Mammary epithelial cell (primary cell): ENCODE data around the gene PLXNA1.

ENCODE experiments used
- EZH2 ChIP-seq: IDR thresholded peaks from 2 replicates; pipeline ENCODE4 v1.6.1; 2012; ENCODE audit warnings: low read length, inconsistent platforms, borderline replicate concordance
- TF ChIP-seq, protein P1 (sequence below), 2 donors: IDR thresholded peaks in 1 of 2; conservative IDR thresholded peaks in 1 of 2; 2 replicates each; pipeline ENCODE4 v1.5.1; 2011 to 2012; ENCODE audit warnings: inconsistent platforms in 2 of 2, low read length in 2 of 2, mild to moderate bottlenecking in 2 of 2, control low read depth in 1 of 2, low read depth in 1 of 2; ENCODE audit not compliant: insufficient read depth in 1 of 2; ENCODE audit errors: extremely low read depth in 1 of 2

GRCh38 chr3:126985132-126985985, 2.4 kb downstream of the PLXNA1 start:
- TF ChIP-seq, protein P1, sequence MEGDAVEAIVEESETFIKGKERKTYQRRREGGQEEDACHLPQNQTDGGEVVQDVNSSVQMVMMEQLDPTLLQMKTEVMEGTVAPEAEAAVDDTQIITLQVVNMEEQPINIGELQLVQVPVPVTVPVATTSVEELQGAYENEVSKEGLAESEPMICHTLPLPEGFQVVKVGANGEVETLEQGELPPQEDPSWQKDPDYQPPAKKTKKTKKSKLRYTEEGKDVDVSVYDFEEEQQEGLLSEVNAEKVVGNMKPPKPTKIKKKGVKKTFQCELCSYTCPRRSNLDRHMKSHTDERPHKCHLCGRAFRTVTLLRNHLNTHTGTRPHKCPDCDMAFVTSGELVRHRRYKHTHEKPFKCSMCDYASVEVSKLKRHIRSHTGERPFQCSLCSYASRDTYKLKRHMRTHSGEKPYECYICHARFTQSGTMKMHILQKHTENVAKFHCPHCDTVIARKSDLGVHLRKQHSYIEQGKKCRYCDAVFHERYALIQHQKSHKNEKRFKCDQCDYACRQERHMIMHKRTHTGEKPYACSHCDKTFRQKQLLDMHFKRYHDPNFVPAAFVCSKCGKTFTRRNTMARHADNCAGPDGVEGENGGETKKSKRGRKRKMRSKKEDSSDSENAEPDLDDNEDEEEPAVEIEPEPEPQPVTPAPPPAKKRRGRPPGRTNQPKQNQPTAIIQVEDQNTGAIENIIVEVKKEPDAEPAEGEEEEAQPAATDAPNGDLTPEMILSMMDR (conservative IDR thresholded peaks at IDR 0.05 in 1 of 2, IDR thresholded peaks at IDR 0.05 in 1 of 2; ENCODE audit: extremely low read depth in 1 of 2, insufficient read depth in 1 of 2, low read depth in 1 of 2, low read length in 2 of 2), result no peak
- no peak for TF ChIP-seq EZH2
